Thyroid gland (tissue), 4 donors: Measurements from ENCODE around the gene AMDHD2.
A peak's percentile ranks its signal among the peaks of the same experiment; 100 is the strongest.
"Not testable (repeated sequence)": the region's sequence is repeated elsewhere in the genome, so short reads cannot be mapped to it uniquely, and the experiment has no call there.

ENCODE experiments used
- POLR2A ChIP-seq, 2 donors: fragments of 450-650 bp; IDR thresholded peaks; one replicate each; pipeline ENCODE4 v1.6.1; 2017; ENCODE audit warnings: antibody characterized with exemption in 2 of 2, mild to moderate bottlenecking in 2 of 2, moderate library complexity in 1 of 2
- TF ChIP-seq, protein P1 (sequence below), 6 experiments: fragments of 200-600 bp in 3 of 6; fragments of 450-650 bp in 3 of 6; sonication (generic) in 3 of 6; IDR thresholded peaks; one replicate each; pipeline ENCODE4 v1.5.1; 2016 to 2019; ENCODE audit warnings: antibody characterized with exemption in 6 of 6, mild to moderate bottlenecking in 2 of 6, inconsistent platforms in 1 of 6, moderate library complexity in 1 of 6

DNA sequence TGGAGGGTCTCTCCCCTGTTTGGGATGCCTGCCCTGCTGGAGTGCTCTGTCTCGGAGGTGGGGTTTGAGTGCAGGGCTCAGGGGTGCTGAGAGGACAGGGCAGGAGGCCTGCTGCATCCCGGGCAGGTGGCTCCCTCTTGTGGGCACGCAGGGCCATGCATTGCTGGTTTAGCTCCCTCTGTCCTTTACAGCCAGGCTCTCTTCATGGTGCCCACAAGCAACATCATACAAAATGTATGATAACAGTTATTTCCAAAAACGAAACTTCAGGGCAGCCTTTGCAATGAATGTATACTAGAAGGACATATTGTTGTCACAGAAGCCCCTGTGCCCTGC lies 40.6 kb downstream of the AMDHD2 start:
- TF ChIP-seq POLR2A (IDR thresholded peaks at IDR 0.05) = not testable (repeated sequence)
- TF ChIP-seq, protein P1, sequence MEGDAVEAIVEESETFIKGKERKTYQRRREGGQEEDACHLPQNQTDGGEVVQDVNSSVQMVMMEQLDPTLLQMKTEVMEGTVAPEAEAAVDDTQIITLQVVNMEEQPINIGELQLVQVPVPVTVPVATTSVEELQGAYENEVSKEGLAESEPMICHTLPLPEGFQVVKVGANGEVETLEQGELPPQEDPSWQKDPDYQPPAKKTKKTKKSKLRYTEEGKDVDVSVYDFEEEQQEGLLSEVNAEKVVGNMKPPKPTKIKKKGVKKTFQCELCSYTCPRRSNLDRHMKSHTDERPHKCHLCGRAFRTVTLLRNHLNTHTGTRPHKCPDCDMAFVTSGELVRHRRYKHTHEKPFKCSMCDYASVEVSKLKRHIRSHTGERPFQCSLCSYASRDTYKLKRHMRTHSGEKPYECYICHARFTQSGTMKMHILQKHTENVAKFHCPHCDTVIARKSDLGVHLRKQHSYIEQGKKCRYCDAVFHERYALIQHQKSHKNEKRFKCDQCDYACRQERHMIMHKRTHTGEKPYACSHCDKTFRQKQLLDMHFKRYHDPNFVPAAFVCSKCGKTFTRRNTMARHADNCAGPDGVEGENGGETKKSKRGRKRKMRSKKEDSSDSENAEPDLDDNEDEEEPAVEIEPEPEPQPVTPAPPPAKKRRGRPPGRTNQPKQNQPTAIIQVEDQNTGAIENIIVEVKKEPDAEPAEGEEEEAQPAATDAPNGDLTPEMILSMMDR (IDR thresholded peaks at IDR 0.05) = peak in 2 of 6 experiments; percentile 19 to 48
